NCI-H510A treated with DMSO at 0.1 percent for 48 hours (cell line): Measurements from ENCODE around the gene DRAM1.
"Not testable (repeated sequence)": the region's sequence is repeated elsewhere in the genome, so short reads cannot be mapped to it uniquely, and the experiment has no call there.

Experiments
- DNase-seq: peaks from one replicate; lab custom pipeline; 2025; lab: John Stamatoyannopoulos, UW

The DRAM1 gene

DNA sequence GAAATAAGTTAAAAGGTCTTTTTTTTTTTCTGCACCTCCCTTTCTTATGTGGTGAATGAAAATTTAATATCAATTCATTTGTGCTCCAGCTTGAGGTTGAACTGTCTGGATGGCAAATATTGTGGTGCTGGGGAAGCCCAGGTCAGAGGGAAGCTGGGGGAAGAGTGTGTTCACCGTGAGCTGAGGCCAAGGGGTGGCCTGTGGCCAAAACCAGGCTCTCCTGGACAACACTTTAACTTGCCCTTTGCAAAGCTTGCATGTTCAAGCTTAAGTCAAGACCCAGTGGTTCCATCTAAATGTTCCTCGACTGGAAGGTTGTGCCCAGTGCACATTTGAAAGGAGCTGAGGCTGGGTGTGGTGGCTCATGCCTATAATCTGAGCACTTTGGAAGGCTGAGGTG lies 28.8 kb downstream of the DRAM1 start:
- no peak for DNase-seq

GRCh38 chr12:101908395-101908794 lies 31.0 kb downstream of the DRAM1 start:
- DNase-seq = no peak

DNA sequence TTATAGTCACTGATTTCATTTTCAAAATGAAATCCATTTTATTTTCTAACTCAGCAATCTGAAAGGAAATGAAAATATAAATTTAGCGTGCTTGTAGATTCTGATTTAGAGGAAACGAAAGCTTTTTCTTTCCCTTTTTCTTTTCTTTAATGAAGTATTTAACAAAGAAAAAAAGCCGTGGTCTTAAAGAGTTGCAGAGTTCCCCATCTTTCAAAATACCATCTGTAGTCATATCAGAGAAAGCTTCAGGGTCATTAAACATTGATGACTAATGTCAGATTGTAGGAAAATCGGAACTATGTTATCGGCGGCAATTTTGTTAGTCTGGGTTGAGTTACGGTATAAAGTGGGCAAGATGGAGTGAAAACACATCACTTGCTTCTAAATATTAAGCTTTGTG lies 32.3 kb downstream of the DRAM1 start:
- DNase-seq = no peak

GRCh38 chr12:101915841-101916240 lies 38.5 kb downstream of the DRAM1 start:
- DNase-seq = no peak

DNA sequence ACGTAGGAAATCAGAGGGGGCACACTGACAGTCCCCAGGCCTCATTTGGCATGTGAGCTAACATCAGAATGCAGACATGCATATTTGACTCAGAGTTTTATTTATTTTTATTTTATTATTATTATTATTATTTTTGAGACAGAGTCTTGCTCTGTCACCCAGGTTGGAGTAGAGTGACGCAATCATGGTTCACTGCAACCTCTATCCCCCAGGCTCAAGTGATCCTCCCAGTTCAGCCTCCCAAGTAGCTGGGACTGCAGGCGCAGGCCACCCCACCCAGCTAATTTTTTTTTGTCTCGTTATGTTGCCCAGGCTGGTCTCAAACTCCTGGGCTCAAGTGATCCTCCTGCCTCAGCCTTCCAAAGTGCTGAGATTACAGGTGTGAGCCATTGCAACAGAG lies 41.4 kb downstream of the DRAM1 start:
- DNase-seq = not testable (repeated sequence)

GRCh38 chr12:101919447-101919846 lies 42.1 kb downstream of the DRAM1 start:
- peak; percentile 57 for DNase-seq

GRCh38 chr12:101920906-101921305 lies 43.5 kb downstream of the DRAM1 start:
- DNase-seq = no peak

- DNase-seq = no peak
Observed at GRCh38 chr12:101923045-101923718, 45.8 kb downstream of the DRAM1 start.

- DNase-seq = no peak
Observed at GRCh38 chr12:101924618-101925017, 47.2 kb downstream of the DRAM1 start.

DNA sequence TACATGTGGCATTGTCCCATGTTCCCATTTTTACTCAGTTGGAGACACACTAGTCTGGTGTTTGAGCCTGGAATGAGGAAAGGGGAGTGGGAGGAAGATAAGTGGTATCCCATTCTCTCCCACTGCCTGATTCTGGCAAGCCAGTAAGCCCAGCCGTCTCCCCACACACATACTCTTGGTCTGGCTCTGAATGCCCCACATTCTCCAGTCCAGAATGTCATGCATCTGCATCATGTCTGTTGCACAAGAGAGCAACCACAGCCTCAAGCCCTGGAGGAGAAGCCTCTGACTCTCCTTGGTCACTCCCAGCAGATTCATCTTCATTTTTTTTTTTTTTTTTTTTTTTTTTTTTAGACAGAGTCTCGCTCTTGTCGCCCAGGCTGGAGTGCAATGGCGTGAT lies 48.0 kb downstream of the DRAM1 start:
- no peak for DNase-seq

DNA sequence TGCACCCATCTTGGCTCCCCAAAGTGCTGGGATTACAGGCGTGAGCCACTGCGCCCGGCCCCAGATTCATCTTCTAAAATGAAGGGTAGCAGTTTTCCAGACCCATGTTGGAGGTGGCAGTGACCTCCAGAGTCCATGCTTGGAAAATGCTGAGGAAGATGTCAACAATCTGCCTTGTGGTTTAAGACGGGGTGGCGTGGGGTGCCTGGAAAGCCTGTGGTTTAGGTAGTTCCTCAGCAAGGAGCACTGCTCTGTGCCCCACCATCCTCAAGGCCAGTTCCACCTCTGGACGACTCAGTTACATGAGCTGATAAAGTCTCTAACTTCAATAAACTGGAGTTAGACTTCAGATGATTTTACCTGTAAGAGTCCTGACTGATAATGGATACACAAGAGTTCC lies 48.6 kb downstream of the DRAM1 start:
- no peak for DNase-seq

GRCh38 chr12:101927036-101927435 lies 49.7 kb downstream of the DRAM1 start:
- no peak for DNase-seq

DNA sequence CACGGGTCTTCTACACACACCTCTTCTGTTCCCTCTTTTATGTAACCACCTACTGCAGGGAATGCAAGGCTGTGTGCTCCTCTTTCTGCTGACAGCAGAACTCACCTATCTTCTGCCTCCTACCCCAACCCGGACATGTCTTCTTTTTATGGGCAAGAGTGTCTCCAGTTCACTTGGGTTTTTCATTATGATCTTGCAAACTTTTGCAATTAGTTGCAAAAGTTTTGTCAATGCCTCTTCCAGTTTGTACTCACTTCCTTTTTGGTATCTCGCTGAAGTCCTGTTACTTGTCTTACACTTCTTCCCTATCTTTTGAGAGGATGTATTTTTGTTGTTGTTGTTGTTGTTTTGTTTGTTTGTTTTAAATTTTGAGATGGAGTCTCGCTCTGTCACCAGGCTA lies 50.6 kb downstream of the DRAM1 start:
- DNase-seq = no peak

DNA sequence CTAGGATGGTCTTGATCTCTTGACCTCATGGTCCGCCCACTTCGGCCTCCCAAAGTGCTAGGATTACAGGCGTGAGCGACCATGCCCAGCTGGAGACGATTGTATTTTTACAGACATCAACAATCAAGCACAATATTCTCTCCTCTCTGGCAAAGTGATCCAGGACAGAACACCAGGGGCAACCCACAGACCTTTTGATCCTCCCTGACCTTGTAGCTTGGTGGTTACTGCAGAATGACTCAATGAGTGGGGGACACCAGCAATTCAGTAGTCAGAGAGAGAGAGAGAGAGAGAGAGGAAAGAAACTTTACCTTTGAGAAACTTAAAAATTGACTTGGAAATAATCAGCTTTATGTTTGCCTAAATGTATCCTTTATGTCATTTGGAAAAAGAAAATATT lies 51.2 kb downstream of the DRAM1 start:
- DNase-seq = no peak

DNA sequence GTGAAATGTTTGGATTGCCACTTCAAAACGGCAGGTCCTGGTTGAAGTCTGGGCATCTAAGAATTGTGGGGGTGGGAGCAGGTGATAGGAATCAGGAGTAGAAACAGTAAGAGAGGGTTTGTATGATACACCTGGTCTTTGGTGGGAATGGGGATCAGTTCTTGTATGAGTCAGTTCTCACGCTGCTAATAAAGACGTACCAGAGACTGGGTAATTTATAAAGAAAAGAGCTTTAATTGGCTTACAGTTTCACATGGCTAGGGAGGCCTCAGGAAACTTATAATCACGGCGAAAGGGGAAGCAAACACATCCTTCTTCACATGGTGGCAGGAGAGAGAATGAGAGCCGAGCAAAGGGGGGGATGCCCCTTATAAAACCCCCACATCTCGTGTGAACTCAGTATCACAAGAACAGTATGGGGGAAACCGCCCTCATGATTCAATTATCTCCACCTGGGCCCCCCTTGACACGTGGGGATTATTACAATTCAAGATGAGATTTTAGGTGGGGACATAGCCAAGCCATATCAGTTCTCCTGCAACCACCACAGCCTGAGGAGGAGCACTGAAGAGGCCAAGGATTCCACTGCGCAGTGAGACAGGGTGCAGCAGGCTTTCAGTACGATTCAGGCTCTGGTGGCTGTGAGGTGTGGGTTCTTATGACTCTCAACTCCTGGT lies 52.1 kb downstream of the DRAM1 start:
- no peak for DNase-seq

- no peak for DNase-seq
Observed at GRCh38 chr12:101931498-101932326, 54.3 kb downstream of the DRAM1 start.

- no peak for DNase-seq
Observed at GRCh38 chr12:101933866-101934514, 56.6 kb downstream of the DRAM1 start.

GRCh38 chr12:101935890-101936746 lies 58.7 kb downstream of the DRAM1 start:
- DNase-seq = no peak

DNA sequence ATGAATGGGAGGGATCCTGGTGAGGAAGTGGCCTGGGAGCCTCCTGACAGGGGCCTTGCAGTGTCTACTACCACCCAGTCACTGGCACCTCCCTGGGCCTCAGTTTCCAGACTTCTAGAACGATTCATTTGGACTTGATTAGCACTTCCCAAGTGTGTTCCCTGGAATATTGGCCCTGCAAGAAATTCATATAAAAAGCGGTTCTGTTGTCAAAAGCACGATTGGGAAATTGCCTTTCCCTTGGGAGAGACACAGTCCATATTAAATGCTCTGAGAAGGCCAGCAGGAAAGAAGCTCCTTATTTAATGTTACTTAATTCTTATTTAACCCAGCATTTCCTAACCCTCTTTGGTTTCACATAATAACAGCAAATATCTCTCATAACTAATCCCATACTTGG lies 61.9 kb downstream of the DRAM1 start:
- no peak for DNase-seq

GRCh38 chr12:101939856-101940265 lies 62.5 kb downstream of the DRAM1 start:
- DNase-seq = peak; percentile 88

- DNase-seq = no peak
Observed at GRCh38 chr12:101940400-101940950, 63.1 kb downstream of the DRAM1 start.
